SH-SY5Y (cell line): ENCODE measurements around the gene RTL10.

Experiments
- GATA2 ChIP-seq: IDR thresholded peaks from 2 replicates; pipeline ENCODE4 v1.6.1; 2011; ENCODE audit warnings: mild to moderate bottlenecking, low read depth, low read length
- GATA3 ChIP-seq: IDR thresholded peaks from 2 replicates; pipeline ENCODE4 v1.6.1; 2011; ENCODE audit warnings: low read depth, mild to moderate bottlenecking, low read length, moderate library complexity

DNA sequence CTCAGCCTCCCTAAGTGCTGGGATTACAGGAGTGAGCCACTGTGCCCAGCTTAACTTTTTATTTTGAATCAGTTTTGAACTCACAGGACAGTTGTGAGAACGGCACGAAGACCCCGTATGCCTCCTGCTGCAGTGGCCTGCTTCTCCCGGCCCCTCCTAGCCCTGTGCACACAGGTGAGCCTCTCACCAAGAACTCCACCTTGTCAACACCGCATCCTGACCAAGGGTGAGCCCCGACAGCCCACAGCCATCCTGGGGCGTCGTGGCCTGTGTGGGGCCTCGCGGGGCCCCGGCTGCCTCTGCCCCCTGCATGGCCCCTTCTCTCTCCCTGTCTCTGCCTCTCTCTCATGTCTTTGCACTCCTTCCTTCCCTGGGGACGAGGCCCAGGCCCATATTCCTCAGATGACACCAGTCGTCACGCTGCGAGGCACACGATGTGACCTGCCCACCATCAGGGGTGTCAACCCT is 38.8 kb downstream of the RTL10 start:
- TF ChIP-seq GATA2 (no peak), GATA3 (no peak)
